GM19193 (cell line): Measurements from ENCODE around the gene SCP2D1.
A peak's percentile ranks its signal among the peaks of the same experiment; 100 is the strongest.

Experiments used
- POLR2A ChIP-seq: IDR thresholded peaks from 4 replicates; pipeline ENCODE4 v1.6.1; 2011; ENCODE audit not compliant: insufficient read depth, insufficient read length; ENCODE audit errors: extremely low read depth

Gene SCP2D1

GRCh38 chr20:18813483-18813882 lies at the start of gene SCP2D1:
SCP2D1 (plus strand) TSS chr20:18813783; CDS start chr20:18813816, 33 bp downstream.
- no peak for TF ChIP-seq POLR2A

DNA sequence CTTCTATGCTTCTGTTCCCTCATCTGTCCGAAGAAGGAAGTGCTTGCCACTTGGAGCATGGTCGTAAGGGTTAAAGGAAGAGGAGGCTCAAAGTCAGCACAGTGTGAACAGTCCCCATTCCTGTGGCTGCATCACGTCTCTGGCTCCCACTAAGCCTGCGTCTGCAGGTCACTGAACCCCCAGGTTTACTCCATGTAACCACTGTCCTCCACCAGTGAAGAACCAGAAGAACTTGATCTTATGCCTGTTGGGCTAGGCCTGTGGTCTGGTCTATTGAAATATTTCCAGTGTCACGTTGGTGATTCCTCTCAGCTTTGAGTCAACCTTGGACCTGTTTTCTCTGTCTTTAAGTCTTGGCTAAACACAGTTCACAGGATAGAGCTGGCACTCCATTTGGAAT lies 45.9 kb upstream of the SCP2D1 start:
- TF ChIP-seq POLR2A, result no peak

DNA sequence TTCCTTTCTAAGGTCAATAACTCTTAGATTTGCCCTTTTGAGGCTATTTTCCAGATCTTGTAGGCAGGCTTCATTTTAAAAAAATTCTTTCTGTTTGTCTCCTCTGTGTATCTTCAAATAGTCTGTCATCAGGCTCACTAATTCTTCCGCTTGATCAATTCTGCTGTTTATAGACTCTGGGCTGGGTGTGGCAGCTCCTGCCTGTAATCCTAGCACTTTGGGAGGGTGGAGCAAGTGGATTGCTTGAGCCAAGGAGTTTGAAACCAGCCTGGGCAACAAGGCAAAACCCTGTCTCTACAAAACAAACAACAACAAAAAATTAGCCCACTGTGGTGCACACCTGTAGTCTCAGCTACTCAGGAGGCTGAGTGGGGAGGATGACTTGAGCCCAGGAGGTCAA lies 40.0 kb upstream of the SCP2D1 start:
- no peak for TF ChIP-seq POLR2A

- TF ChIP-seq POLR2A, result no peak
Measured at GRCh38 chr20:18774207-18774606, 39.4 kb upstream of the SCP2D1 start.

- TF ChIP-seq POLR2A, result no peak
Measured at GRCh38 chr20:18775633-18776032, 38.0 kb upstream of the SCP2D1 start.

- TF ChIP-seq POLR2A, result no peak
Measured at GRCh38 chr20:18778690-18779392, 34.7 kb upstream of the SCP2D1 start.

- TF ChIP-seq POLR2A, result no peak
Measured at GRCh38 chr20:18780385-18781130, 33.0 kb upstream of the SCP2D1 start.

DNA sequence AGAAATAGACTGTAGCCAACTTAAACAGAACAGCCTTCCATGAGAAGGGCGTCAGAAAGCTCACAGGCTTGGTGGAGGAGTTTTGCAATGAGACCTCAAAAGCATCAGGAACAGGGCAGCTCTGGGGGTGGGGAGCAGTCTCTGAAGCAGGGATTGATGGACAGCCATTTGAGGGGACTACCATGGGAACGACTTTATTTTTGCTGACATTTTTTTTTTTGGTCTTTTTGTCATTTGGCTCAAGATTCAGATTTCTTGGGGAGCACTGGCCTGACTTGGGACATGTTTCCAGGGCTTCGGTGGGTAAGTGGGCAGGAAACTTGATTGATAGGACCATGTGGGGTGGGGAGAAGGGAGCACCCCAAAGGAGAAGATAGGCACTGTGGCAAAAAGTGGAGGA lies 32.1 kb upstream of the SCP2D1 start:
- TF ChIP-seq POLR2A, result no peak

DNA sequence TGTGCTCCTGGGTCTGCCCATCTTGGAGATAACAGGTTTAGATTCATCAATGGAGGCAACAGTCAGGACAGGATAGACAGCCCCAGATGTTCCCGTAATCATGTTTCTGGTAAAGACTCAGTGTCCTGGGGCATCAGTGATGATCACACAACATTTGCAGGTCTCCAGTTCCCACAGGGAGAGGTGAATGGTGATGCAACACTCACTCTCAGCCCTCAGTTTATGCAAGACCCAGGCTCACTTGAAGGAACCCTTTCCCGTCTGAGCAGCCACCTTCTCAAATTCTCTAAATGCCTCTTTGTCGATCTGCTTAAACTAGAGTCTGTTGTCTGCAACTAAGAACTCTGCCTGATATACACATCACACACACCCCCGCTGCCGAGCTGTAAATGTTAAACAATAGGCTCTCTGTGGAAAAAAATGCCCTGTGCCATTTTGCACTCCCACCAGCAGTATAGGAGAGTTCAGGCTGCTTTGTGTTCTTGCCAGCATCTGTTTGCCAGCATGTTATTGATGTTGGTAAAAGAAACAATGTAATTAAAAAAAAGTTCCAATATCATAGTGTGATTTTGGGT lies 30.1 kb upstream of the SCP2D1 start:
- no peak for TF ChIP-seq POLR2A

- no peak for TF ChIP-seq POLR2A
Measured at GRCh38 chr20:18788021-18788420, 25.6 kb upstream of the SCP2D1 start.

GRCh38 chr20:18790787-18791186 lies 22.8 kb upstream of the SCP2D1 start:
- no peak for TF ChIP-seq POLR2A

DNA sequence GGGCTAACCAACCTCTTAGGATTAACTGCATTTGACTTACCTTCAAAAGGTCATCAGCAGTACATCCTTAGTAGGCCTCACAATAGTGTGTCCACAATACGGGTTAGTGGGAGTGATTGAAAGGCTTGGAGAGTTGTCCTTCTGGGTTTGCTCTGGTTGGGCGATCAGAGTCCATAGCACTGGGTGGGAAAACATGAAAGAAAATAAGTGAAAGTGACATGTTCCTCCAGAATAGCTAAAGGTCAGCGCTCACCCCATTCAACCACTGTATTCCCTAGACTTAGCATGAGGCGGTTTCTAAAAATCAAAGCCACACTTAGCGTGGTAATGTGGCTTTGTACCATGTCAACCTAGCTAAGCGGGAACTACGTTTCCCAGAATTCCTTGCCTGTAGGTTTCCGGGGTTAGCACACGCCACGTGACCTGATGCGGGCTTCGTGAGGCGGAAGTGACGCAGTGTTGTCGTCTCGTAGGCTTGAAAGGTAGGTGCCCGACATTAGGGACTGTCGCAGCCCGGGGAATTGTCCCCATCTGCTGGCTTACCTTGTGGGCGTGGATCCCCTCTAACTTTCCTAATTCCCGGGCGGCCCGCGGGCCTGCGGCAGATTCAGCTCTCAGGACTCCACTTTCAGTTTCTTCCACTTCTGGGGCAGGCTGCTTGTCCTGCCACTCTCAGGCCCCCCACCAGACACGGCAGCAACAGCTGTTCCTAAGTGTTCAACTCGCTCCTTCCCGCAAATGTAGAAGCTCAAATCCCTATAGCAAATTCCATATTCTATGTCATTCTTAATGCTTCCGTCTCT lies 19.8 kb upstream of the SCP2D1 start:
- TF ChIP-seq POLR2A, result peak; percentile 84

DNA sequence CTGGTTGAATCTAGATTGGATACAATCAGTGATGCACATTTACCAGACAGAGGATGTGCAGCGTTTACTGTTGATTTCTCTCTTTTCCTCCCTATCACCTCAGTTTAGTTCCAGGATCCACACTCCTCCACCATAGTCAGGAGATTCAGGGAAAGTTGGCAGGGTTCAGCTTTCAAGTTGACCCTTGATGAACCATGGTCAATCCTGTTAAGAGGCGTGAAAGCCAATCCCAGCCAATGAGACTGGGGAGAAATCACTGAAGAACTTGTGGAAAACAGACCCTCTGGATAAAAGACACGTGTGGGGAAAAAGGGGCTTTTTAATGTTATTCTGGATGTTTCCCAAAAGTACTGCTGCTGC lies 19.2 kb upstream of the SCP2D1 start:
- TF ChIP-seq POLR2A, result no peak

DNA sequence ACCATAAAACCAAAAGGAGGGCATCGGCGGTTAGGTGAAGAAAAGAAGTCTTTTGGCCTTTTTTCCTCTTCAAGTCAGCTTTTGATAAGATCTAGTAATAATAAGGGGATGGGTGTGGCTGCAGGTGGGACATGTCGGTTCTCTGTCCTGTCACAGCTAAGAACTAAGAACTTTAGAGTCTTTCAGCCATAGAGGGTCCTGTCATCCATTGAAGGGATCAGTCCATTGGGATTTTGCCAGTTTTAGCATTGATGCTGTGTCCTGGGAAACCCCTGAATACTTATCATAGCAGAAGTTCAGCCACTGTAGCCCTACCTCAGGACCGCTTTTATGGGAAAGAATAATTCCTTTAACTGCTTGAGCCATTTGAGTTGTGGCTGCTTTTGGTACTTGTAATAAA lies 18.2 kb upstream of the SCP2D1 start:
- no peak for TF ChIP-seq POLR2A

- no peak for TF ChIP-seq POLR2A
Measured at GRCh38 chr20:18796282-18796833, 17.2 kb upstream of the SCP2D1 start.
